Measurements from ENCODE around the gene WFS1. TPM values are rescaled to one million over a fixed set of nuclear protein-coding genes. Genes with fewer than 3 reads are reported as not detected.

WFS1 gene
- total and polyA plus RNA-seq, 2 of the 13 experiments (the other 11 are each of a cell fraction or from before 2014, with no cell fraction given), result 39.1 to 42.2 TPM

DNA sequence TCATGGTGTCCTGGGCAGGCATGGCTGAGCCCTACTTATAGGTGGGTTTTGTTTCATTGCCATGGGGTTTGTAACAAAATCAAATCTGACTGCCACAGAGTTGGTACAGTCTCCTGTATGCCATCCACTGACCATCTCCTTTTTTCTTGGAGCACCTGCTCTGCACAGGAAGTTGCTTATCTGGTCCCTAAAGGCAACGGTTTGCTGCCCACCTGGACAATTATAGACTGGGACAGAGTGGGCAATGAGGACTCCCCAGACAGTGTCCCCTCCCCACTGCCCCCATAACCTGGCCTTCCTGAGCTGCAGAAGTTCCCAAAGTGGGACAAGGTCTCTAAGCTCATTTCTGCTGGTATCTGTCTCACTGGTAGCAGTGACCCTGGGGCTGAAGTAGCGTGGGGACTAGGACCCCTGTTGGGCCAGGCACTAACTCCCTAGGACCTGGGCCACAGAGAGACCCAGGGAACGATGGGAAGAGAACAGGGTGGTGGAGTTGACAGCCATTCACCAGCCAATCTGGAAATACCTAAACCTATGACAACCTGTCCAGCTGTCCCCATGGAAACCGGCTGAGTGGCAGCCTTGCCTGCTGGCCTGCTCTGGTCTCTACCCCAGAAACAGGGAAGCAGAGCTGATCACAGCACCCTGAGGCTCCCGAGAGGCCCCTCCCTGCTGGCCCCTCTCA lies 64.7 kb downstream of the WFS1 start:
- no peak overlapping the region for H2AFZ ChIP-seq (ENCODE audit: low read length)
- ChIA-PET CTCF (ENCODE audit: low intra/inter-chr PET ratio, low total read pairs) (interaction anchor here (4.0 kb wide), 1 partner anchor 70 kb away, joined by 13 read pairs; no protein-coding TSS in a partner anchor), POLR2A (no interaction called here)
- H3K4me1 ChIP-seq (ENCODE audit: insufficient read depth, low read length), result peaks cover 31% of the 10 kb centered on the region
- H3K27ac ChIP-seq (ENCODE audit: extremely low read length, insufficient read depth, low read length), result no peak overlapping the region
- FAIRE-seq (no peak), ATAC-seq (no peak), DNase-seq (ENCODE audit: low spot score) (no peak)
- no peak for TF ChIP-seq ZFP37 (CRISPR knock-in tag; IDR thresholded peaks at IDR 0.05; ENCODE audit: borderline replicate concordance)
- no peak for TF ChIP-seq ZNF567 (CRISPR knock-in tag; IDR thresholded peaks at IDR 0.05; ENCODE audit: borderline replicate concordance)
- TF ChIP-seq ZSCAN12 (CRISPR knock-in tag; IDR thresholded peaks at IDR 0.05), result no peak
- TF ChIP-seq CBX1 (IDR thresholded peaks at IDR 0.05; ENCODE audit: low read depth), result no peak
- no peak for TF ChIP-seq KDM5A (IDR thresholded peaks at IDR 0.05; ENCODE audit: borderline replicate concordance, low read length)
- TF ChIP-seq ZNF501 (CRISPR knock-in tag; IDR thresholded peaks at IDR 0.05), result no peak
- TF ChIP-seq MEF2D (CRISPR knock-in tag; IDR thresholded peaks at IDR 0.05), result no peak
- TF ChIP-seq, protein P1, sequence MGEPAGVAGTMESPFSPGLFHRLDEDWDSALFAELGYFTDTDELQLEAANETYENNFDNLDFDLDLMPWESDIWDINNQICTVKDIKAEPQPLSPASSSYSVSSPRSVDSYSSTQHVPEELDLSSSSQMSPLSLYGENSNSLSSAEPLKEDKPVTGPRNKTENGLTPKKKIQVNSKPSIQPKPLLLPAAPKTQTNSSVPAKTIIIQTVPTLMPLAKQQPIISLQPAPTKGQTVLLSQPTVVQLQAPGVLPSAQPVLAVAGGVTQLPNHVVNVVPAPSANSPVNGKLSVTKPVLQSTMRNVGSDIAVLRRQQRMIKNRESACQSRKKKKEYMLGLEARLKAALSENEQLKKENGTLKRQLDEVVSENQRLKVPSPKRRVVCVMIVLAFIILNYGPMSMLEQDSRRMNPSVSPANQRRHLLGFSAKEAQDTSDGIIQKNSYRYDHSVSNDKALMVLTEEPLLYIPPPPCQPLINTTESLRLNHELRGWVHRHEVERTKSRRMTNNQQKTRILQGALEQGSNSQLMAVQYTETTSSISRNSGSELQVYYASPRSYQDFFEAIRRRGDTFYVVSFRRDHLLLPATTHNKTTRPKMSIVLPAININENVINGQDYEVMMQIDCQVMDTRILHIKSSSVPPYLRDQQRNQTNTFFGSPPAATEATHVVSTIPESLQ (CRISPR knock-in tag; conservative IDR thresholded peaks at IDR 0.05), result no peak
- TF ChIP-seq, protein P2, sequence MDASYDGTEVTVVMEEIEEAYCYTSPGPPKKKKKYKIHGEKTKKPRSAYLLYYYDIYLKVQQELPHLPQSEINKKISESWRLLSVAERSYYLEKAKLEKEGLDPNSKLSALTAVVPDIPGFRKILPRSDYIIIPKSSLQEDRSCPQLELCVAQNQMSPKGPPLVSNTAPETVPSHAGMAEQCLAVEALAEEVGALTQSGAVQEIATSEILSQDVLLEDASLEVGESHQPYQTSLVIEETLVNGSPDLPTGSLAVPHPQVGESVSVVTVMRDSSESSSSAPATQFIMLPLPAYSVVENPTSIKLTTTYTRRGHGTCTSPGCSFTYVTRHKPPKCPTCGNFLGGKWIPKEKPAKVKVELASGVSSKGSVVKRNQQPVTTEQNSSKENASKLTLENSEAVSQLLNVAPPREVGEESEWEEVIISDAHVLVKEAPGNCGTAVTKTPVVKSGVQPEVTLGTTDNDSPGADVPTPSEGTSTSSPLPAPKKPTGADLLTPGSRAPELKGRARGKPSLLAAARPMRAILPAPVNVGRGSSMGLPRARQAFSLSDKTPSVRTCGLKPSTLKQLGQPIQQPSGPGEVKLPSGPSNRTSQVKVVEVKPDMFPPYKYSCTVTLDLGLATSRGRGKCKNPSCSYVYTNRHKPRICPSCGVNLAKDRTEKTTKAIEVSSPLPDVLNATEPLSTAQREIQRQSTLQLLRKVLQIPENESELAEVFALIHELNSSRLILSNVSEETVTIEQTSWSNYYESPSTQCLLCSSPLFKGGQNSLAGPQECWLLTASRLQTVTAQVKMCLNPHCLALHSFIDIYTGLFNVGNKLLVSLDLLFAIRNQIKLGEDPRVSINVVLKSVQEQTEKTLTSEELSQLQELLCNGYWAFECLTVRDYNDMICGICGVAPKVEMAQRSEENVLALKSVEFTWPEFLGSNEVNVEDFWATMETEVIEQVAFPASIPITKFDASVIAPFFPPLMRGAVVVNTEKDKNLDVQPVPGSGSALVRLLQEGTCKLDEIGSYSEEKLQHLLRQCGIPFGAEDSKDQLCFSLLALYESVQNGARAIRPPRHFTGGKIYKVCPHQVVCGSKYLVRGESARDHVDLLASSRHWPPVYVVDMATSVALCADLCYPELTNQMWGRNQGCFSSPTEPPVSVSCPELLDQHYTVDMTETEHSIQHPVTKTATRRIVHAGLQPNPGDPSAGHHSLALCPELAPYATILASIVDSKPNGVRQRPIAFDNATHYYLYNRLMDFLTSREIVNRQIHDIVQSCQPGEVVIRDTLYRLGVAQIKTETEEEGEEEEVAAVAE (CRISPR knock-in tag; IDR thresholded peaks at IDR 0.05; ENCODE audit: borderline replicate concordance), result no peak
- WGBS (ENCODE audit: low lambda C conversion rate), result 0% methylated on average over 3 of the region's 5 CpGs
- intact Hi-C loops (cut with micrococcal nuclease; ENCODE audit: unreplicated experiment) (no loop called here), in situ Hi-C loops (cut with HindIII; ENCODE audit: extremely low pct_ligation_motif_present, low pct_unique_long_range_greater_than_20kb) (loop anchor here (10.0 kb wide), 1 partner anchor 210 kb away; no protein-coding TSS in a partner anchor)
- no TSS peak for BruUV-seq (replicated peaks)
- peaks cover 0 to 15% of the 10 kb centered on the region in 2 experiments; a peak in 4 of 5 replicates for H3K27me3 ChIP-seq (ENCODE audit: control insufficient read depth in 1 of 2, insufficient read depth in 2 of 2, low read length in 2 of 2)
- no peaks in the 10 kb centered on the region for H4K20me1 ChIP-seq (ENCODE audit: insufficient read depth, low read length)
- no peak overlapping the region for H3K4me3 ChIP-seq (replicated peaks in 1 of 3; ENCODE audit: insufficient read depth in 1 of 3, low read depth in 2 of 3, low read length in 3 of 3)
- no peaks in the 10 kb centered on the region for H3K9me3 ChIP-seq (ENCODE audit: low read length)
- no peak overlapping the region for H3K4me2 ChIP-seq (ENCODE audit: low read depth, low read length)
- no peaks in the 10 kb centered on the region for H3K36me3 ChIP-seq (replicated peaks in 1 of 2; ENCODE audit: control insufficient read depth in 1 of 2, insufficient read depth in 2 of 2, low read length in 2 of 2)
- no peaks in the 10 kb centered on the region for H3K79me2 ChIP-seq (ENCODE audit: insufficient read depth, low read length)
- H3K9ac ChIP-seq (ENCODE audit: insufficient read depth, low read depth, low read length), result no peak overlapping the region
